Fibroblast of peridontal ligament (primary cell): ENCODE measurements around the gene ACTR1B.
"Not testable (repeated sequence)": the region's sequence is repeated elsewhere in the genome, so short reads cannot be mapped to it uniquely, and the experiment has no call there.

ENCODE experiments used
- DNase-seq: peaks from one replicate; pipeline ENCODE4 v3.0.0-alpha.2; 2010; ENCODE audit errors: extremely low read depth

The ACTR1B gene

DNA sequence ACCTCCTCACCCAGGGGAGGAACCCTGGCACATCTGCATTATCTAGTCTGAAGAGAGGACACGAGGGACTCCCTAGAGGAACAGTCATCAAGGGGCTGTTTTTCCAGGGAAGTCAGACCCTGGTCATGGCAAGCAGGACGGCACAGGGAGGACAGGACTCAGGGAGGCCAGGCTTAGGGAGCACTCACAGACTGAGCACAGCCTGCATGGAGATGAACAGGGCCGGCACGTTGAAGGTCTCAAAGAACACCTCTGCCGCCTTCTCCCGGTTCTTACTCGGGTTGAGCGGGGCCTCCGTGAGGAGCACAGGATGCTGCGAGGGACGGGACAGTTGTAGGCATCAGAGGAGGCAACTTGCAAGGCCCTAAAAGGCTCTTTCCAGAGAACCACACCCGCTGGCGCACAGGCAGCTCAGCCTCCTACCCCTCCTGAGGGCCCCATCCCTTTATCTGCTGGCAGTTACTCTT, 5.1 kb downstream of the ACTR1B start:
- DNase-seq: no peak

DNA sequence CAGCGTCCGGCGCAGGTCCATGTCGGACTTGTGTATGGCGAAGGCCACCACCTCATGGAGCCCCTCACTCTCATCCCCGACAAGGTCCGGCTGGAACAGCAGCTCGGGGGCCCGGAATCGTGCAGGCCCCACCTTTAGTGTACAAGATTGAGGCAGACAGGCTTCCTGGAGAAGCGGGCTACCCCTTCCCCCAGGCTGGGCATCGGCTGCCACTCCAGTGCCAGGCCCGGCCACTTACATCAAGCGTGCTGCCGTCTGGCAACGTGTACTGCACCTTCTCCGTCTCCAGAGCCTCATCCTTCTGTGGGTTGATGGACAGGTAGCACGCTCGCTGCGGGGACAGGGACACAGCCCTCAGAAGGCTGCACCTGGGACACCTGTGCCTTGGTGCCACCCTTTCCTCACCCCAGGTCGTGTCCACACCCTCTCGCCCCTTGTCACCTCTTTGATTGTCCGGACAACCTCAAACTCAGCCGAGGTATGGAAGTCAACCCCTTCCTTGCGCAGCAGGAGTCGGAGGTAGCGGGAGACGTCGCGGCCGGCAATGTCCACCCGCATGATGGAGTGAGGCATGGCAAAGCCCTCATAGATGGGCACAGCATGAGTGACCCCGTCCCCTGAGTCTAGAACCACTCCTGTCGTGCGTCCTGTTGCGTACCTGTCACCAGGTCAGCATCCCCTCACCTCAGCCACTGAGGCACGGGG, 5.7 kb downstream of the ACTR1B start:
- DNase-seq: no peak

DNA sequence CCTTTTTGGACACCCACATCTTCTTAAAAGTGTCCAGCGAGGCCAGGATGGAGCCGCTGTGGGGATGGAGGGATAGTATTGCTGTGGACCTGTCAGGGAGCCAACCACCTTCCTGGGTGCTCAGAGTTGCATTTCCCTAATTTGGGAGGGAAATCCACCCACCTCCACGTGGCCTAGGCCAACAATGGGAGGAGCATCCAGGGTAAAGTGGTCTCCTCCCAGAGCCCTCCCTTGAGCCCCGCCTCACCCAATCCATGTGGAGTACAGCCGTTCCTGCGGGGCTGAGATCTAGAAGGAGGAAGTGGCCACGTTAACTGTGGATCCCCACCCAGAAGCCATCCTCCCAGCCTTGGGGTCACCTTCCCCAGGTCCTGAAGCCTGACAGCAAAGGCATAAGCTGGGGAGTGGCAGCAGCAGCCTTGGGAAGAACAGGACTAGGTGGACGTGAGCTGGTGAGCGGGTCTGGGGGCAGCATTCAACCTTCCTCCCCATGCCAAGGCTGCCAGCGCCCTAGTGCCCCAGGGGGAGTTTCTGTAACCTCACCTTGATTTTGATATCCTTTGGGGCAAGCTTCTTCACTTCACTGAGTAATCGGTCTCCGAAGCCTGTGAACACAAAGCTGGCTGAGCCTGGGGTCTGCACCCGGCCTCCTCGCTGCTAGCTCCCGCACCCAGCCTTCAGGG, 6.8 kb downstream of the ACTR1B start:
- DNase-seq: no peak

DNA sequence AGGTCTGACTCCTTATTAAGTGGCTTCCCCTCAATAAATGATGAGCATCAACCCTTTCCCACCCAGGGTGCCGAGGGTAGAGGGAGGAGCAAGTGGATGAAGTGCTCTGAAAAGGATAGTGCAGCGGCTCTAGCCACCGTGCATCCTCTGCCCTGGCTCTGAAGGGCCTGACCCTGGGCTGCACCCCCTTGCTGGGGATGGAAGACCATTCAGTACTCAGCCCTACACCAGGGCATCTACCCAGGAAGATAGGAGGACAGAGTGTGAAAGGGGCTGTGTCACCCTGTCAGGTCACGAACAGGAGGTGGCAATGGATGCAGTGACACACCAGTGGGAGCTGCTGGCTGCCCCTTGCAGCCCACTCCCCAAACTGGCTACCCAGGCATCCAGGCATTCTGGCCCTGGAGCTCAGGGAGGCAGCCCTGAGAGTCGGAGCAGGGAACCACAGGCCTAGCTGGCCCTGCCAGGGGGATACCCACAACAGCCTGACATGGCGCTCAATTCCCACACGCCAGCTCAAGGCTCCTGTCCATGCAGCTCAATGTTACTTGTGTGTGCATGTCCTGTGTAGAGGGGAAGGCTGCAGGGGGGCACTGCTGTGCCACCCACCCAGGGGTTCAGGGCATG, 7.6 kb downstream of the ACTR1B start:
- DNase-seq: no peak

DNA sequence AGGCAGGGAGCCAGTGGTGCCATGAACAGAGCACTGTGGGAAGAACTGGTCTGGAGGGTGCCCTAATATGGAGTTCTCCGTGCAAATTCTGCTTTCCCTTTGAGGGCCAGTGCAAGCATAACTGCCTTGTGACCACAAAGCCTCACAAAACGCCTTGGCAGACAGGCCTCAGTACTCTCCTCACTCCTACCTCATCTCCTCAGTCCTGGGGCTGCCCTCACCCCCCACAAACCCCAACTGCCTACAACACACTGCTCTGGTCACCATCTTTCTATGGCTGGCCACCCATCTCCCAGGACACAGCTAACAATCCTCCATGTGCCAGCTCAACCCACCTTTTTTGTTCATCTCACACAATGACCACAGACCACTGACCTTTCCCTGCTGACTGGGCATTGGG, 9.1 kb downstream of the ACTR1B start:
- DNase-seq: no peak

DNA sequence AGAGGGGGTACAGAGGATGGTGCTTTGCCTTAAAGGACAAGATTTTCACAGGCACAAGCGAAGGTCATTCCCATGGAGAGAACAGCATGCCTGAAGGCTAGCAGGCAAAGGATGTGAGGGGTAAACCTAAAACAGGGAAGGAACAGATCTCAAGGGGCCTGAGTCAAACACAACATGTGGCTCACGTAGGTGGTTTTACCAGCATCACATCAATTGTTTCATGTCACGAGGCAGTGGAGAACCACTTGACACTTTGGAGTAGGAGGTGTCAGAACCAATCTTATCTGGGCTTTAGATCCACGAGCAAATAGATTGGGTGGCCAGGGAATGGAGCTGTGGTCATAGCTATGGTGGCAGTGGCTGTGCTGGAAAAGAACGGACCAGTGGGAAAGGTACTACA, 9.5 kb downstream of the ACTR1B start:
- no peak for DNase-seq

DNA sequence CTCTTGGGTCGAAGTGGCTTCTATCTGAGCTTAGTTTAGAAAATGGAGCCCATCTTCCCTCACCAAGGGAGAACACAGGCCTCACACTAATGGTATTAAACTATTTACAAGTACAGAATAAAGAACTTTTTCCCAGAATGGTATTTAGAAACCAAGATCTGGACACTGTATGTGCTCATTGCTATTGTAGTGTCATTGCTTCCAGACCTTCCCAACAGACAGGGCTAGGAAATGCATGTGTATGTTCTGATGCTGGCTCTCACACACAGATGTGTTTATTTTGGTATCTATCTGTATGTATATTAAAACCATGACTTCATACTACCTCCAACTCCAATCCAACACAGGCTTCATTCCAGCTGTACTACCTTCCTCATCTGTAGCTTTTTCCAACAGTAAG, 10.0 kb downstream of the ACTR1B start:
- DNase-seq: no peak

DNA sequence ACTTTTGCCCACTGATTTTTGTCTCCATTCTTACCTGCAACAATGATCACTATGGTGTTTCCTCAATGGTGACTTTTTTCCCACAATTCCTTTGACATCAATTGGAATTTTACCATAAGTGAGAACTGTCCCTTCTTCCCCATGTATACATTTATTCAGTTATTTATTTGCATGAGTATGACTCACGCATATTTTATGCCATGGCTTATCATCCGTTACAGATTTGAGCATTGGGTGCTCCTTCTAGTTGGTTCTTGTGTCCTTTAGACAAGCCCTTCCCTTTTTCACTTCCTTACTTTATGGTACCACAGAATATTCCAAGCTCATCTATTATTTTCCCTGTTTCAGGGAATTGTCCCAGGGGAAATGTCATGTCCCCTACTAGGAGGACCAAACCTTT, 10.4 kb downstream of the ACTR1B start:
- no peak for DNase-seq

DNA sequence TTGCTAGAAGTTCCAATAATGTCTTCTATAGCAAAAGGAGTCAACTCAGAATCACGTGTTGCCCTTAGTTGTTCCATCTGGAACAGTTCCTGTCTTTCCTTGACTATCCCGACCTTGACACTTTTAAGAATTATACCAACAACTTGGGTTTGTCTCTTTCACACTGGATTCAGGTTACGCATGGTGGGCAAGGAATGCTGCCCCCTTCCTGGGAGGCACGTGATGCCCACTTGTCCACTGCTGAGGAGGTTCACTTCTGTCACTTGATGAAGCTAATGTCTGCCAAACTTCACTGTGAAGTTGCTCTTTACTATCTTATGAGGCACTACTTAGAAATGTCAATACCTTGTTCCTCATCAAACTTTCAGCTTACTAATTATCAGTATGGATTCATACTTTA, 12.7 kb downstream of the ACTR1B start:
- no peak for DNase-seq

DNA sequence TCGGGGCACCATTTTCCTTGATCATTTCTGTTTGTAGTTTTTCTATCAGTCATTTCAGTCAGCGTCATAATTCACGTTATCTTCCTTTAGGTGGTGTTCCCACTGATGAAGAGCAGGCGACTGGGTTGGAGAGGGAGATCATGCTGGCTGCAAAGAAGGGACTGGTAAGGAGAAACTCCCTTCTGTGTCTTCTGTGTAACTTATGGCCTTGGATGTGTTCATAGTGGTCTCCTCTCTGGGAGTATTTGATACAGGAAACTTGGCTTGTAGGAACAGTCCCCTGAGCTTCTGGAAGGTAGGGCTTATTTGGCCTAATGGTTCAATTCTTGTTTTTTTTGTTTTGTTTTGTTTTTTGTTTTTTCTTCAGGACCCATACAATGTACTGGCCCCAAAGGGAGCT, 16.9 kb downstream of the ACTR1B start:
- no peak for DNase-seq

DNA sequence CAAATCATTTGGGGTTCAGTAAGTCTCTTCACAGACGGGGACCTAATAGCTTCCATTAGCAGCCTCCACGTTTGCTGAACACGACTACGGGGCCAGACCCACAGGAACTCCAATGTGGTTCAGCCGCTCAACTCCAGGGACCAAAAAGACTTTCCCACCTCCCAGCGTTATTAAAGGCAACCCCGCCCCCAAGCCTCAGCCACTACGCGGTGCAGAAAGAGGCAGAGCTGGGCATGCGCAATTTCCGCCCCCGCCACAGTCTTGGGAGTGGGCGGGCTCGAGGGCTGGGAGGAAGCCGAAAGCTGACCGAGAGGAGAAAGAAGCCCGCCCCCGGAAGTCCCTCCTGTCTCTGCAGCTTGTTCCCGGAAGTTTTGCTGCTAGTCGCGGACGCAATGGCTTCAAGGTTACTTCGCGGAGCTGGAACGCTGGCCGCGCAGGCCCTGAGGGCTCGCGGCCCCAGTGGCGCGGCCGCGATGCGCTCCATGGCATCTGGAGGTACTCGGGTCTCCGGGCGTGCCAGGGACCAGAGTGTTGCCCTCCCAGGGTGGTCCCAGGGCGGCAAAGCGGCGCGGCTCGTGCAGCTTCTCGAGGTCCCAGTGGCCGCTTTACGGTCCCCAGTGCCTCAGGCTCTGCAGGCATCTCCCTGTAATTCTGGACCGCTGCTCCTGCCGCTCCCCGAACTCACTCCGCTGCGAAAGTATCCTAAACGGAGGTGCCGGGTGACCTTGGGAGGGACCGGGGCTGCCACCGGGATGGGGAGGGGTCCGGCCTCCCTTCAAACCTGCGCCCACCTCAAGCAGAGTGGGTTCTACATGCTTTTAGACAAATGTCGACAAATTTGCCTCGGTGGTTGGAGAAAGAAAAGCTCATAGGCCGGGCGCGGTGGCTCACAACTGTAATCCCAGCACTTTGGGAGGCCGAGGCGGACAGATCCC, 17.9 kb downstream of the ACTR1B start, which contains the start of gene COX5B:
Gene COX5B, plus strand, starts transcription at position 368 of the 935 bp plus-strand sequence. Its CDS starts 25 bp downstream, at position 393.
- DNase-seq: peak; percentile 92

DNA sequence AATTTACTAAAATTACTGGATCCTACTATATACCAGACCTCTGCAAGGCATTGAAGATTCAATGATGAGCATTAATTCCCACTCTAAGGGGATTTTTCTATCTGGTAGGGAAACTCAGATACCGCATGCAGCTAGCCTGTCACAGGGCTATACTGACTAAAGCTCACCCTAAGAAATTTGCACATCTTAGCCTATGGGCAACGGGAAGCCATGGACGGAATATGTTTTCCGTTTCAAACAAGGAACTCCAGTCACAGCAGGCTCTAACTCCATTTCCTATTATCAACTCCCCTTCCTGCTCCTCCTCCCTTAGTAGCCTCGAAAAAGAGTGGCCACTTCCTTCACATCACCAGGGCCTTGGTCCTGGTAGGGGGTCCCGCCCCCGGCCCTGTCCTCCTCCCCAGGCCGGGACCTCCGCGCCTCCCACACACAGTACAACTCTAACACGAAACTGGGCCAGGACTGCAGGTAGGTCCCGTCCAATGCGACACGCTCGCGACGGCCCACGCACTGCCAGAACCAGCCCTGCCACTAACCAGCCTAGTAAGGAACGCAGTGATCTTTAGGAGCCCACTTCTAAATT, 18.6 kb downstream of the ACTR1B start:
- no peak for DNase-seq

DNA sequence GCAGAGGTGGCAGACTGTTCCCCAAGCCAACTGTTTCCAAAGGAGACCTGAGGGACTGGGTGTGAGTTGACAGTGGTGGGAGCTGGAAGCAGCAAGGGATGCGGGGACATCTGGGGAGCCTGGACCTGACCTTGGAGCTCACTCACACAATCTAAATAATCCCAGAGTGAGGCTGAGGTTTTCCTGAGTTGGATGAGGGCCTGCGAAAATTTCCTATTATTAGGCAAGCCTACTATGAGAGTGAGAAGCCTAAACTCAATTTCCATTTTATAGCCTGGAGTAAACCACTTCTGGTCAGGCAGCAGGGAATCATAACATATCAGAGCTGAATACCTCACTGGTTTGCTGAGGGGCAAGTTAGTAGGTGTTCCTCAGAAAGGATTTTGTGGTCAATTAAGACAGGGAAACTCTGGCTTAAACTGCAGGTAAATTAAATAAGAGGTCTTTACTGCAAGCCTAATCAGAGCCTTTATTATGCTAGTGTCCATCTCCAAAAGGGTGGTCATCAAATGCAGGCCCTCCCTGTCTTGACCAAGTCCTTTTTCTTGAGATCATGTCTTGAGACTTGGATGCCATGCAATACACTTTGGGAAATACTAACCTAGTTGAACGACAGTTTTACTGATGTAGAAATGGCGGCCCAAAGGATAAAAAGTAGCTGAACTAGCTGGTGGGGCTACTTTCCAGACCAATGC, 19.7 kb downstream of the ACTR1B start:
- DNase-seq: no peak

DNA sequence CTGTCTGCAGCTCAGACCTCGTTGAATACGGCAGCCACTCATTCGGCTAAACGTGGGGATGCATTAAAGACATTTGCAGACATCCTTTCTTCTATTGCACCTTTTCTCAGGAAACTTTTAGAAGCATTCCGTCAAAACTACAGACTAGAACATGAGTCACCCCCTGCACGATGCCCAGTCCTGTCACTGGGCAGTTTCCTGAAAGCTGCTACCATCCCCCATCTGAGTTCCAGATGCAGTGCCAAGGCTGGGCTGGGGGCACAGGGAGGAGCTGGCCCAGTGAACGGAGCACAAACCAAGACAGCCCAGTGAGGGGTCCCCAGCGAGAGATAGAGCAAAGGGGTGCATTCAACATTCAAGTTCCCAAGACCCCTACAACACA, 37.8 kb downstream of the ACTR1B start:
- DNase-seq: not testable (repeated sequence)

DNA sequence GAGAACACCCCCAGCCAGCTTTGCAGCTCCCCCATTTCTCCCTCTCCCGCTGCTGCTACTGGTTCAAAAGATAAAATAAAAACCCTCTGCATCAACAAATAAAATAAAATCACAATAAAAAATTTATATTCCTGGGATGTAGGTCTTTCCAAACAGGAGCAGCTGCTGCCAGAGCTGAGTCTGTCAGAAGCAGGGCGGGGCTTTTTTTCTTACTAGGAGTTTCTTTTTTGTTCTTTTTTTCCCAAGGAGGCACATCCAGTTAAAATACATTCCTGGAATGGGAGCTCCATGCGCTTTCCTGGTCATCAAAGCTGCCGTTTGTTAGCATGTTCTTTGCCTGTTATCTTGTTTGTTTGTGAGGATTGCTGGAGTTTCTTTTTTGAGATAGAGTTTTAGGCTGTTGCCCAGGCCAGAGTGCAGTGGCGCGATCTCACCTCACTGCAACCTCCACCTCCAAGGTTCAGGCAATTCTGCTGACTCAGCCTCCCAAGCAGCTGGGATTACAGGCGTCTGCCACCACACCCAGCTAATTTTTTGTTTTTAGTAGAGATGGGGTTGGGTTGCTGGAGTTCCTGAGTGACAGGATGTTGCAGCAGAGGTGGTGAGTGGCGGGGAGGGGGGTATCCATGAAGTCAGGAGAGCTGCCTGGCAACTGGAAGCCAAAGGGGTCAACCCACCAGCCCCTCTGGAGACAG, 38.3 kb downstream of the ACTR1B start:
- DNase-seq: not testable (repeated sequence)

DNA sequence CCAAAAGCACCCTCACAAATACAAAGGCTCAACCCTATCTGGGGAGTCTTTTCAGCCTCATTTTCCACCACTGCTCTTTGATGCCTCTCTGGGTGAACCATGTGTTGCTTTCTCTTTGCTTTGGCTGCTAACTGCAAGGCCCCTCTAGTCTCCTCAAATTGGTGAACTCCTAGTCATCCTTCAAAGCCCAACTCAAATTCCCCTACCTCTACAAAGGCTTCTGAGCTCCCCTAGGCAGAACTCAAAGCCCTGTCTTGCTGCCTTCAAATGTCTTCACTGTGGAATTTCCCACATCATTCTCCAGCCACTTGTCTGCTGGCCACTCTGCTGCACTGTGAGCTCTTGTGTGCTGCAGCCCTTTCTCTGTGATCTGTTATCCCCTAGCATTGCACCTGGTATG, 40.9 kb downstream of the ACTR1B start:
- DNase-seq: not testable (repeated sequence)

DNA sequence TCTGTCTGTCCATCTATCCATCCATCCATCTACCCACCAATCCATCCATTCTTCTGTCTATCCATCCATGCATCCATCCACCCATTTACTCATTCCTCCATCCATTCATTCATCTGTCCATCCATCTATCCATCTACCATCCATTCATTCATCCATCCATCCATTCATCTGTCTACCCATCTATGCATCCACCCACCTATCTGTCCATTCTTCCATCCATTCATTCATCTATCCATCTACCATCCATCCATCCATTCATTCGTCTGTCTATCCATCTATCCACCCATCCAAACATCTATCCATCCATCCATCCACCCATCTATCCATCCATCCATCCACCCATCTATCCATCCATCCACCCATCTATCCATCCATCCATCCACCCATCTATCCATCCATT, 43.4 kb downstream of the ACTR1B start:
- DNase-seq: not testable (repeated sequence)

DNA sequence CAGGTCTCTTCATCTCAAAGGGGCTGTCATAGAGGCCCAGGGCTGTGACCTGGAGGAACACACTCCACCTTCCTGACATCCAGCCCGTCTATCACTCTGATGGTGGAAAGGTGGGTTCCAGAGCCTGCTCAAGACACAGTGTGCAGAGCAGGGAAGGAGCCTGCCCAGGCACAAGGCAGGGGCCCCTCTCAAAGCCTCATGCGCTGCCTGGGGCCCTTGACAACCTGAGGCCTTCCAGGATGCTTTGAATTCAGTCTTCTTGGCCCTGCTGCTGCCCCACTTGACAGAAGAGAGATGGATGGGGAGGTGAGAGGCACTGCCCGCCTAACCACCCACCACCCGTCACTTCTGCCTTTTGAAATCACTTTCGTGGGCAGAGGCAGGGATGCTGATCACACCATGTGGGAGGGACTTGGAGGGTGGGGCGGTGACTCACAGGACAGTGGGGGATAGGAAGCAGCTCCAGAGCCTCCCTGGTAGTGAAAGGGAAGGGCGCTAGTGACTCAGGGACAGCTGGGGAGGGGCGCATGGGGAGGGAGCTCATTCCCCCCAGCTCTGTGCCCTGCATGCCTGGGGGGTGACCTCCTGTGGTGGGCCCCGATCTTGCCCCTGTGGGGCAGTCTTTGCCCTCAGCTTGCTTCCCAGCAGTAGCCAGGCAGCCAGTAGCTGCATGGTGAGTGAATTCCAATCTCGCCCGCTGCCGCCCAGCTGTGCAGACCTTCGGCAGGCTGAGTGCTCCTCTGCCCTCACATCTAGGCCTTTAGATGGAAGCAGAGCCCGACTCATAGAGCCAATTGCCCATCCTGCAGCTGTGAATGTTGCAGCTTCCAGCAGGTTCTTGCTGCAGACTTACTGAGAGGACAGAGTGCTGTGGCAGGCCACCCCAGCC, 44.7 kb downstream of the ACTR1B start:
- not testable (repeated sequence) for DNase-seq

DNA sequence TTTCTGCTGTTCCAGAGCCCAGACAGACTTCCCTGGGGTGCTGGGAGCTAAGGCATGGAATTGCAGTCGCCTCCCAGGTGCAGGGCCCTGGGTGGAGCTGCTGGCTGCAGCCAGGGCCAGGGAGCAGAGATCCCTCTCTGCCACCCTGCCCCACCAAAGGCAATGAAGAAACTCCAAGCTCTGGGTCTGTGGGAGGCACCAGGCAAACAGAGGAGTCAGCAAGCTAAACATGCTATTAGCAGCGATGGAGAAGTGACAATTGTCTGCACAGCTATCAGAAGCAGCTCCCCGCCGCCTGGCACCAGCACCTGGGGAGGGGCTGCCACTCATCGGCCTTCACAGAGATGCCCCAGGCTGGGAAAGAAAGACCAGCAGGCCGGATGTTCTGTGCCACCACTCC, 45.9 kb downstream of the ACTR1B start:
- no peak for DNase-seq
